Activated naive CD4-positive, alpha-beta T cell treated with anti-CD3 and anti-CD28 coated beads, Interleukin-2, amount 50 U/mL, for 72 hours (primary cell): ENCODE data around the gene PROZ. TPM values are rescaled to one million over a fixed set of nuclear protein-coding genes. Genes with fewer than 3 reads are reported as not detected.

Source experiments
- ATAC-seq, 2 donors: fragments of 150-1000 bp; cut with Tn5 transposase; 2 replicates each; pipeline ENCODE4 v1.10.0; 2021; ENCODE audit warnings: mild to moderate bottlenecking in 2 of 2, moderate library complexity in 2 of 2
- DNase-seq, 2 donors: peaks; one replicate each; pipeline ENCODE4 v3.0.0; 2021 to 2022; ENCODE audit warnings: low spot score in 2 of 2
- H3K27ac Mint-ChIP-seq, 2 donors: one replicate each; pipeline ENCODE4 v1.8.0; 2022; ENCODE audit warnings: mild to moderate bottlenecking in 2 of 2, mixed read lengths in 2 of 2
- H3K36me3 Mint-ChIP-seq, 2 donors: one replicate each; pipeline ENCODE4 v1.8.0; 2022; ENCODE audit warnings: mixed read lengths in 2 of 2
- H3K9me3 Mint-ChIP-seq, 2 donors: one replicate each; pipeline ENCODE4 v1.8.0; 2022; ENCODE audit warnings: mixed read lengths in 2 of 2
- total RNA-seq, 2 donors: library from RNA; stranded (reverse); gene quantifications; one replicate each; pipeline ENCODE4 v1.2.3, GENCODE V29; 2022

The PROZ gene
- total RNA-seq, 2 donors from 2014 or later: 0.25 TPM; not detected in 1

- no peak overlapping the region for H3K27ac Mint-ChIP-seq
- ATAC-seq: no peak
- DNase-seq: peak in 1 of 2 donors; percentile 47
- no peaks in the 10 kb centered on the region for H3K36me3 Mint-ChIP-seq
- H3K9me3 Mint-ChIP-seq: no peaks in the 10 kb centered on the region
Observed at GRCh38 chr13:113117911-113118260, 40.6 kb upstream of the PROZ start.

DNA sequence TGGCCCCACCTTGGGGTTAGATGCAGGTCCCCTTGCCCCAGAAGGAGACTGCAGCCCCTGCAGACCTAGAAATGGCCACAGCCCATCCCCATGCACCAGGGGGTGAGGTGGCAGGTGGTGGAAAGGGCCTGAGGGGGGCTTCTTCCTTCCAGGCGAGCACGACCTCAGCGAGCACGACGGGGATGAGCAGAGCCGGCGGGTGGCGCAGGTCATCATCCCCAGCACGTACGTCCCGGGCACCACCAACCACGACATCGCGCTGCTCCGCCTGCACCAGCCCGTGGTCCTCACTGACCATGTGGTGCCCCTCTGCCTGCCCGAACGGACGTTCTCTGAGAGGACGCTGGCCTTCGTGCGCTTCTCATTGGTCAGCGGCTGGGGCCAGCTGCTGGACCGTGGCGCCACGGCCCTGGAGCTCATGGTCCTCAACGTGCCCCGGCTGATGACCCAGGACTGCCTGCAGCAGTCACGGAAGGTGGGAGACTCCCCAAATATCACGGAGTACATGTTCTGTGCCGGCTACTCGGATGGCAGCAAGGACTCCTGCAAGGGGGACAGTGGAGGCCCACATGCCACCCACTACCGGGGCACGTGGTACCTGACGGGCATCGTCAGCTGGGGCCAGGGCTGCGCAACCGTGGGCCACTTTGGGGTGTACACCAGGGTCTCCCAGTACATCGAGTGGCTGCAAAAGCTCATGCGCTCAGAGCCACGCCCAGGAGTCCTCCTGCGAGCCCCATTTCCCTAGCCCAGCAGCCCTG lies 40.0 kb upstream of the PROZ start:
- Mint-ChIP-seq H3K27ac (no peak overlapping the region), H3K9me3 (no peaks in the 10 kb centered on the region), H3K36me3 (no peaks in the 10 kb centered on the region)
- peak in 1 of 2 donors; percentile 52 for DNase-seq
- no peak for ATAC-seq

DNA sequence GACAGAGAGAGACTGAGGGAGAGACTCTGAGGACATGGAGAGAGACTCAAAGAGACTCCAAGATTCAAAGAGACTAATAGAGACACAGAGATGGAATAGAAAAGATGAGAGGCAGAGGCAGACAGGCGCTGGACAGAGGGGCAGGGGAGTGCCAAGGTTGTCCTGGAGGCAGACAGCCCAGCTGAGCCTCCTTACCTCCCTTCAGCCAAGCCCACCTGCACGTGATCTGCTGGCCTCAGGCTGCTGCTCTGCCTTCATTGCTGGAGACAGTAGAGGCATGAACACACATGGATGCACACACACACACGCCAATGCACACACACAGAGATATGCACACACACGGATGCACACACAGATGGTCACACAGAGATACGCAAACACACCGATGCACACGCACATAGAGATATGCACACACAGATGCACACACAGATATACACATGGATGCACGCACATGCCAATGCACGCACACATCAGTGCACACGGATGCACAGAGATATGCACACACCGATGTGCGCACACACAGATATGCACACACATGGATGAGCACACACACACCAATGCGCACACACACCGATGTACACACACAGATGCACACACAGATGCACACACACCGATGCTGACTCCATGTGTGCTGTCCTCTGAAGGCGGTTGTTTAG lies 39.2 kb upstream of the PROZ start:
- no peaks in the 10 kb centered on the region for H3K36me3 Mint-ChIP-seq
- H3K27ac Mint-ChIP-seq: no peak overlapping the region
- DNase-seq (no peak), ATAC-seq (no peak)
- H3K9me3 Mint-ChIP-seq: no peaks in the 10 kb centered on the region

DNA sequence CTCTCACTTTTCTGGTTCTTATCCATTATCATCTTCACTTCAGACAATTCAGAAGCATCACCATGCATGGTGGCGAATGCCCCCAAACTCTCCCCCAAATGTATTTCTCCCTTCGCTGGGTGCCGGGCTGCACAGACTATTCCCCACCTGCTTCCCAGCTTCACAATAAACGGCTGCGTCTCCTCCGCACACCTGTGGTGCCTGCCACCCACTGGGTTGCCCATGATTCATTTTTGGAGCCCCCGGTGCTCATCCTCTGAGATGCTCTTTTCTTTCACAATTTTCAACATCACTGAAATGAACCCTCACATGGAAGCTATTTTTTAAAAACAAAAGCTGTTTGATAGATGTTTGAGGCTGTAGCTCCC lies 38.6 kb upstream of the PROZ start:
- H3K27ac Mint-ChIP-seq: no peak overlapping the region
- ATAC-seq: no peak
- H3K9me3 Mint-ChIP-seq: no peaks in the 10 kb centered on the region
- DNase-seq: no peak
- H3K36me3 Mint-ChIP-seq: no peaks in the 10 kb centered on the region

- ATAC-seq (no peak), DNase-seq (peak in 1 of 2 donors; percentile 38)
- H3K9me3 Mint-ChIP-seq: no peaks in the 10 kb centered on the region
Observed at GRCh38 chr13:113120300-113121182, 37.9 kb upstream of the PROZ start.

GRCh38 chr13:113121183-113121927 lies 37.1 kb upstream of the PROZ start:
- Mint-ChIP-seq H3K9me3 (no peaks in the 10 kb centered on the region), H3K36me3 (no peaks in the 10 kb centered on the region), H3K27ac (no peak overlapping the region)
- ATAC-seq: no peak
- peak in 1 of 2 donors; percentile 48 for DNase-seq

More at GRCh38 chr13:113120300-113121182, 37.9 kb upstream of the PROZ start:
- no peaks in the 10 kb centered on the region for H3K36me3 Mint-ChIP-seq
- no peak overlapping the region for H3K27ac Mint-ChIP-seq

- Mint-ChIP-seq H3K27ac (no peak overlapping the region), H3K36me3 (no peaks in the 10 kb centered on the region), H3K9me3 (no peaks in the 10 kb centered on the region)
- DNase-seq (peak in 1 of 2 donors; percentile 37), ATAC-seq (no peak)
Observed at GRCh38 chr13:113121928-113122471, 36.4 kb upstream of the PROZ start.

- DNase-seq (peak in 1 of 2 donors; percentile 44), ATAC-seq (no peak)
- Mint-ChIP-seq H3K36me3 (no peaks in the 10 kb centered on the region), H3K27ac (no peak within 1 kb of the TSS), H3K9me3 (no peaks in the 10 kb centered on the region)
Observed at GRCh38 chr13:113122550-113123225, 35.8 kb upstream of the PROZ start, which contains the start of gene F10. F10 (plus strand) TSS chr13:113122799; CDS start chr13:113122856, 57 bp downstream.

DNA sequence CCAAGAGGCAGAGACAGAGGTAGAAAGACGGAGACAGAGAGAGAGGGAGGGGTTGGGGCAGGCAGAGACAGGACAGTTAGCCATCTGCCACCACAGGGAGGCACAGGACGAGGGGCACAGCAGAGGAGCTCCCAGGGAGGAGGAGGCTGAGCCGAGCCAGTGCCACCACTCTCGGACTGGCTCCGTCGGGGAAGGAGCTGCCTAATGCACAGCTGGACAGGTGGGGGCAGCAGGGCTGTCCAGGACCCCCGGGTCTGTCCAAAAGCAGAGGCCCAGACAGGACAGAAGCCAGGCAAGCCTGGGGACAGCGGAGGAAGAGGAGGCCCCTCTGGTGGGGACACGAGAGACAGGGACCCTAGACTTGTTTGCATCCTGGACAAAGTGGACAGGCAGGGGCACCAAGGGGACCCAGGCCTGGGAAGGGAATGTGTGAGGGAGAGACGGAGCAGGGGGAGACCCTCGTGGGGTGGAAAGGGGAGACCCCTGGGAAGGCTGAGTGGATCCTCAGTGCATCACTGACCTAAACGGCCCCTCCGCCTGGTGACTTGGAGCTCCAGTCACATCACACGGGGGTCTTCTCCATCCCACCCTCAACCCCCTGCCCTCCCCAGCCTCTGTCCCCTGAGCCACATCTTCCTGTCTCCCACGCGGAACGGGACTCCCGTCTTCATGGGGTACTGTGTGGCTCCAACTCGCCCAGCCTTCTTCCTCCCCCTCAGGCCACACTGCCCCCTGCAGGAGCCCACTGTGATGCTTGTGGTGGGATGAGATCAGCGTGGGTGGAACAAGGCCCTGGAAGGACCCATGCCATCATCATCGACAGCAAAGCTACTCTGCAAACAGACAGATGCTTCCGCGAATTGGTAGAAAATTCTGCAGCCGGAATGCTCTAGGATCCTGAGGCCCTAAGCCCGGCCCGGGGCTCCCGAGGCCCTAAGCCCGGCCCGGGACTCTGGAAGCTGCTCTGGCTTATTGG lies 34.9 kb upstream of the PROZ start:
- no peak for ATAC-seq
- Mint-ChIP-seq H3K9me3 (no peaks in the 10 kb centered on the region), H3K27ac (no peak overlapping the region), H3K36me3 (no peaks in the 10 kb centered on the region)
- DNase-seq: peak in 1 of 2 donors; percentile 48

DNA sequence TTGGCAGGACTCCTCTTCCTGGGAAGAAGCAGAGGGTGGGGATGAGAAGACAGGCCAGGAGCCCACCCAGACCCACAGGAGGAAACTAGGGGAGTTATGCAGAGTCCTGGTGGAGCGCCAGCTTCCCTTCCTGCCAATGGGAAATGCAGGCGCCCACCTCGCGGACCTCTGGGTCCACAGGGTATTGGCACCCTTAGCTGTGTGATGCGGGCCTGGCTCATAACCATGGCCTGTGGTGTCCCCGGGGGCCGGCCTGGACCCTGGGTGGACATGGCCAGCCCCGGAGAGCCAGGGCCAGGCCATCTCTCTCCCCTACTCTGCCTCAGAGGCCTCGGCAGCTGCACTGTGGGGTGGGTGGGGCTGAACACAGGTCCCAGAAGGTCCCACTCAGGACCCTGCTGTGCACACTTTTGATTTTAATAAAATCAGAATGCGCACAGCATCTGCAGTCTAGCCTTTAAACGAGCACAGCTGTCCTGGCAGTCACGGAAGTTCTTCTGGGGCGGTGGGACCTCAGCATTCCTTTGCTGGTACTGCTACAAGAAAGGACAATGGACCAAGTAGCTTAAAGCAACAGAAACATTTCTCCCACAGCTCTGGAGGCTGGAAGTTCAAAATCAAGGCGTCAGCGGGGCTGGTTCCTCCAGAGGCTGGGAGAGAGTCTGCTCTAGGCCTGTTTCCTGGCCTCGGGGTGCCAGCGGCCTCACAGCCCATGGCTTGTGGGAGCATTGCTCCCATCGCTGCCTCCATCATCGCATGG lies 34.1 kb upstream of the PROZ start:
- no peak for ATAC-seq
- no peak overlapping the region for H3K27ac Mint-ChIP-seq
- DNase-seq: peak in 1 of 2 donors; percentile 34
- no peaks in the 10 kb centered on the region for H3K36me3 Mint-ChIP-seq
- no peaks in the 10 kb centered on the region for H3K9me3 Mint-ChIP-seq

- ATAC-seq (no peak), DNase-seq (peak in 1 of 2 donors; percentile 28)
- H3K36me3 Mint-ChIP-seq: peaks cover 0 to 6% of the 10 kb centered on the region in 2 donors
- H3K27ac Mint-ChIP-seq: peak overlapping the region in 1 of 2 donors; percentile 52
- H3K9me3 Mint-ChIP-seq: peaks cover 0 to 5% of the 10 kb centered on the region in 2 donors
Observed at GRCh38 chr13:113125506-113126264, 32.8 kb upstream of the PROZ start.

- peak in 1 of 2 donors; percentile 37 for DNase-seq
- no peak for ATAC-seq
- Mint-ChIP-seq H3K27ac (no peak overlapping the region), H3K36me3 (peaks cover 0 to 6% of the 10 kb centered on the region in 2 donors), H3K9me3 (peaks cover 0 to 5% of the 10 kb centered on the region in 2 donors)
Observed at GRCh38 chr13:113126265-113127150, 31.9 kb upstream of the PROZ start.
